ENCODE data around the gene ACACB.

DNA sequence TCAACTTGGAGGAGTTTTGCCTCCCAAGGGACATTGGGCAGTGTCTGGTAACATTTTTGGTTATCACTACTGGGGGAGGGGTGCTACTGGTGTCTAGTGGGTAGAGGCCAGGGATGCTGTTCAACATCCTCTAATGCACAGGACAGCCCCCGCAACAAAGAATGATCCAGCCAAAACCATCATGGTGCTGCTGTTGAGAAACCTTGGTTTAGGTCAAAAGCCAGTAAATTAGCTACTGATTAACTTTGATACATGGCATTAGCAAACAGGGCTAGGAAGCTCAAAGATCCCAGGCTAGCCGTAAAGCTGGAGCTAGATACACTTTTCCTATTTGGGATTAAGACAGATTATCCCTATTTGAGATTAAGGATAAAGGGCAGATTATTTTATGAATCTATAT, 32.0 kb upstream of the ACACB start:
- TF ChIP-seq, protein P1, sequence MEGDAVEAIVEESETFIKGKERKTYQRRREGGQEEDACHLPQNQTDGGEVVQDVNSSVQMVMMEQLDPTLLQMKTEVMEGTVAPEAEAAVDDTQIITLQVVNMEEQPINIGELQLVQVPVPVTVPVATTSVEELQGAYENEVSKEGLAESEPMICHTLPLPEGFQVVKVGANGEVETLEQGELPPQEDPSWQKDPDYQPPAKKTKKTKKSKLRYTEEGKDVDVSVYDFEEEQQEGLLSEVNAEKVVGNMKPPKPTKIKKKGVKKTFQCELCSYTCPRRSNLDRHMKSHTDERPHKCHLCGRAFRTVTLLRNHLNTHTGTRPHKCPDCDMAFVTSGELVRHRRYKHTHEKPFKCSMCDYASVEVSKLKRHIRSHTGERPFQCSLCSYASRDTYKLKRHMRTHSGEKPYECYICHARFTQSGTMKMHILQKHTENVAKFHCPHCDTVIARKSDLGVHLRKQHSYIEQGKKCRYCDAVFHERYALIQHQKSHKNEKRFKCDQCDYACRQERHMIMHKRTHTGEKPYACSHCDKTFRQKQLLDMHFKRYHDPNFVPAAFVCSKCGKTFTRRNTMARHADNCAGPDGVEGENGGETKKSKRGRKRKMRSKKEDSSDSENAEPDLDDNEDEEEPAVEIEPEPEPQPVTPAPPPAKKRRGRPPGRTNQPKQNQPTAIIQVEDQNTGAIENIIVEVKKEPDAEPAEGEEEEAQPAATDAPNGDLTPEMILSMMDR (IDR thresholded peaks at IDR 0.05): no peak
- TF ChIP-seq POLR2A (IDR thresholded peaks at IDR 0.05): no peak

Data from esophagus squamous epithelium (tissue), 4 donors.